MCF 10A (cell line): ENCODE measurements around the gene TMEM201. TPM values are rescaled to one million over a fixed set of nuclear protein-coding genes. Genes with fewer than 3 reads are reported as not detected.

ENCODE experiments used
- BruUV-seq: library from RNA; stranded (reverse); fragments of 400-500 nt; replicated peaks from 2 replicates; lab custom pipeline; 2021; lab: Mats Ljungman, UMichigan
- CTCF ChIA-PET: fragments of 300-600 bp; sonication (Branson Sonifier 250); formaldehyde crosslinking; extraction: SDS; loops from one replicate; lab custom pipeline; 2021; ENCODE audit warnings: antibody characterized with exemption, inconsistent platforms; lab: Yijun Ruan, JAX
- POLR2A ChIA-PET: fragments of 300-600, 350-650 bp; sonication (Branson Sonifier 250); formaldehyde crosslinking; extraction: SDS; loops from one replicate; lab custom pipeline; 2020; ENCODE audit warnings: antibody characterized with exemption, inconsistent platforms; lab: Yijun Ruan, JAX
- DNase-seq: peaks from one replicate; pipeline ENCODE4 v3.0.0-alpha.2; 2018; ENCODE audit not compliant: unreplicated experiment
- H3K27ac Mint-ChIP-seq: one replicate; pipeline ENCODE4 v1.8.0; 2022; ENCODE audit warnings: mild to moderate bottlenecking, low read depth, mixed read lengths; ENCODE audit not compliant: unreplicated experiment
- H3K27me3 Mint-ChIP-seq: one replicate; pipeline ENCODE4 v1.8.0; 2022; ENCODE audit warnings: mixed read lengths; ENCODE audit not compliant: insufficient read depth, unreplicated experiment
- H3K36me3 Mint-ChIP-seq: one replicate; pipeline ENCODE4 v1.8.0; 2022; ENCODE audit warnings: mild to moderate bottlenecking, moderate library complexity, mixed read lengths; ENCODE audit not compliant: insufficient read depth, unreplicated experiment
- H3K4me1 Mint-ChIP-seq: one replicate; pipeline ENCODE4 v1.8.0; 2022; ENCODE audit warnings: mixed read lengths; ENCODE audit not compliant: insufficient read depth, unreplicated experiment
- H3K4me3 Mint-ChIP-seq: one replicate; pipeline ENCODE4 v1.8.0; 2022; ENCODE audit warnings: mild to moderate bottlenecking, moderate library complexity, mixed read lengths; ENCODE audit not compliant: unreplicated experiment
- H3K9me3 Mint-ChIP-seq: one replicate; pipeline ENCODE4 v1.8.0; 2022; ENCODE audit warnings: mixed read lengths; ENCODE audit not compliant: unreplicated experiment
- intact Hi-C: fragments of 100-400 bp; cut with micrococcal nuclease; formaldehyde crosslinking; loops from 2 replicates; pipeline ENCODE4 v1.14.1; 2022
- total RNA-seq: library from RNA; stranded (reverse); gene quantifications from 2 replicates; pipeline ENCODE4 v1.2.3, GENCODE V29; 2022
- TF ChIP-seq, protein P1 (sequence below): fragments of 200-600 bp; IDR thresholded peaks from one replicate; pipeline ENCODE4 v1.8.0; 2022; ENCODE audit warnings: antibody characterized with exemption, mild to moderate bottlenecking; ENCODE audit not compliant: unreplicated experiment

TMEM201 gene
- total RNA-seq, 1 experiment from 2014 or later: 11.1 TPM

DNA sequence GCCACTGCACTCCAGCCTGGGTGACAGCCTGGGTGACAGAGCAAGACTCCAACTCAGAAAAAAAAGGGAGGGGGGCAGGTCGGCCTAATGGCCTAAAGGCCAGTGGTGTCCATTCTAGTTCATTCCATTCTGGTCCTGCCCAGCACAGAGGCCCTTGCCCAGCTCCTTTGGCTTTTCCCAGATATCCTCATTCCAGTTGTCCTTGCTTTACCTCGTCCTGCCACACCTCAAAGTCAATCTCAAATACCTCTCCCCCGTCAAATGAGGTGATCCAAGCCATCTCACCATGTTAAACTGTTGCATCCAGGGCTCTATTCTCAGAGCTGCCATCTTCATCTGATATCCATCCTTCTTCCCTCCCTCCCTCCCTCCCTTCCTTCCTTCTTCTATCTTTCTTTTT, 42.9 kb downstream of the TMEM201 start:
- intact Hi-C loops: no loop called here
- TF ChIP-seq, protein P1, sequence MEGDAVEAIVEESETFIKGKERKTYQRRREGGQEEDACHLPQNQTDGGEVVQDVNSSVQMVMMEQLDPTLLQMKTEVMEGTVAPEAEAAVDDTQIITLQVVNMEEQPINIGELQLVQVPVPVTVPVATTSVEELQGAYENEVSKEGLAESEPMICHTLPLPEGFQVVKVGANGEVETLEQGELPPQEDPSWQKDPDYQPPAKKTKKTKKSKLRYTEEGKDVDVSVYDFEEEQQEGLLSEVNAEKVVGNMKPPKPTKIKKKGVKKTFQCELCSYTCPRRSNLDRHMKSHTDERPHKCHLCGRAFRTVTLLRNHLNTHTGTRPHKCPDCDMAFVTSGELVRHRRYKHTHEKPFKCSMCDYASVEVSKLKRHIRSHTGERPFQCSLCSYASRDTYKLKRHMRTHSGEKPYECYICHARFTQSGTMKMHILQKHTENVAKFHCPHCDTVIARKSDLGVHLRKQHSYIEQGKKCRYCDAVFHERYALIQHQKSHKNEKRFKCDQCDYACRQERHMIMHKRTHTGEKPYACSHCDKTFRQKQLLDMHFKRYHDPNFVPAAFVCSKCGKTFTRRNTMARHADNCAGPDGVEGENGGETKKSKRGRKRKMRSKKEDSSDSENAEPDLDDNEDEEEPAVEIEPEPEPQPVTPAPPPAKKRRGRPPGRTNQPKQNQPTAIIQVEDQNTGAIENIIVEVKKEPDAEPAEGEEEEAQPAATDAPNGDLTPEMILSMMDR: no peak
- no peaks in the 10 kb centered on the region for H3K36me3 Mint-ChIP-seq
- ChIA-PET POLR2A (interaction anchor here (0.6 to 1.2 kb wide), 2 partner anchors 66 to 205 kb away, joined by 3 to 4 read pairs; no protein-coding TSS in a partner anchor), CTCF (interaction anchor here (1.6 kb wide), 1 partner anchor 59 kb away, joined by 4 read pairs; no protein-coding TSS in a partner anchor)
- BruUV-seq: no TSS peak
- no peak overlapping the region for H3K4me3 Mint-ChIP-seq
- no peaks in the 10 kb centered on the region for H3K4me1 Mint-ChIP-seq
- no peak for DNase-seq
- no peaks in the 10 kb centered on the region for H3K9me3 Mint-ChIP-seq
- H3K27ac Mint-ChIP-seq: no peak overlapping the region
- peaks cover under 1% of the 10 kb centered on the region for H3K27me3 Mint-ChIP-seq

DNA sequence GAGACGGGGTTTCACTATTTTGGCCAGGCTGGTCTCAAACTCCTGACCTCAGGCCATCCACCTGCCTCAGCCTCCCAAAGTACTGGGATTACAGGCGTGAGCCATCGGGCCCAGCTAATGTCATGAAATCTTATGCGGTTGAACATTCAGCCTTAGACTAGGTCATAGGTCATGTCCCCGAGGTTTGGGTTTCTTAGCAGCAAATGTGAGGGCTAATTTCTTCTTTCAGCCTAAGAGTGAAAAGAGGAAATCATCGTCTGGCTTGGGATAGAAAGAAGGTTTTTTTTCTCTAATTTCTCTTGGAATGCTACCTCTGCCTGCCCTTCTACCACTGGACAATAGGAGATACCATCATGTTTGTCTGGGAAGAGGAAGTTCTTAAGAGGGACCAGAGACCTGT, 44.8 kb downstream of the TMEM201 start:
- ChIA-PET POLR2A (no interaction called here), CTCF (no interaction called here)
- BruUV-seq: no TSS peak
- Mint-ChIP-seq H3K27me3 (no peaks in the 10 kb centered on the region), H3K36me3 (no peaks in the 10 kb centered on the region), H3K4me1 (no peaks in the 10 kb centered on the region), H3K9me3 (no peaks in the 10 kb centered on the region), H3K4me3 (no peak overlapping the region), H3K27ac (no peak overlapping the region)
- intact Hi-C loops: no loop called here
- TF ChIP-seq, protein P1: no peak
- no peak for DNase-seq

DNA sequence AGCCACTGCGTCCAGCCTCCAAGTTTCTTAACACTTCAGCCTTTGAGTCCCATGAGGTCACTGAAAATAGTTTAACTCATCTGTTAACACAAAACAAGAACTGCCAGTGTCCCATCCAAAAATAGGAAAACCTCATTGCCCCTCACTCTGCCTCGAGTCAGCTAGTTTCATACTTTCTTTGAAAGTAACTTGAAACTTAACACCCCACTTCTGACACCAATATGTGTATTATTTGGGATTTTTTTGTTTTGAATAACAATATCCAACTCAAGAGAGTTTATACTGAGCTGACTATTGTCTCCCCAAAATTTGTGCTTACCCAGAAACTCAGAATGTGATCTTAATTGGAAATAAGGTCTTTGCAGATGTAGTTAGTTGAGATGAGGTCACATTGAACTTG, 45.9 kb downstream of the TMEM201 start:
- no peaks in the 10 kb centered on the region for H3K27me3 Mint-ChIP-seq
- no peaks in the 10 kb centered on the region for H3K4me1 Mint-ChIP-seq
- H3K4me3 Mint-ChIP-seq: no peak overlapping the region
- H3K9me3 Mint-ChIP-seq: no peaks in the 10 kb centered on the region
- TF ChIP-seq, protein P1: no peak
- intact Hi-C loops: no loop called here
- H3K27ac Mint-ChIP-seq: no peak overlapping the region
- no TSS peak for BruUV-seq
- ChIA-PET POLR2A (interaction anchor here (0.7 kb wide), 1 partner anchor 92 kb away, joined by 3 read pairs; no protein-coding TSS in a partner anchor), CTCF (no interaction called here)
- H3K36me3 Mint-ChIP-seq: no peaks in the 10 kb centered on the region
- no peak for DNase-seq

DNA sequence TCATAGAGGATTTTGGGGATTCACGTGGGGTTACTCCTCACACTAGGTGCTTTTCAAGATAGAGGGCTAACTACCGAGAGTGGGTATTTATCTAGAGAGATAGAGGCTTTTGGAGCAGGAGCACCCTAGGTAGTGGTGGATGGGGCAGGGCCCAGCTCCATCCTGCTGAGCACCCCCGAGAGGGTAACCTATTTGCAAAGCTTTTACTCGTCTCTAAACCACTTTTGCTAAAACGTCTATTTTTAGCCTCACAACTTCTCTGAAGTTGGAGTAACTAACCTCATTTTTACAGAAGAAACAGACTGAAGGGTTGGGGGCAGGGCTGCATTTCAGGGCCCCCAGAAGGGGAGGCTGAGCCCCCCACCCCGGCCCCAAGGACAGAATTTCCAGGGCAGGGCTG, 50.5 kb downstream of the TMEM201 start:
- H3K27ac Mint-ChIP-seq: no peak overlapping the region
- TF ChIP-seq, protein P1: no peak
- no peaks in the 10 kb centered on the region for H3K36me3 Mint-ChIP-seq
- no peaks in the 10 kb centered on the region for H3K27me3 Mint-ChIP-seq
- CTCF ChIA-PET: interaction anchor here (1.5 kb wide), 1 partner anchor 12 kb away, joined by 4 read pairs; no protein-coding TSS in a partner anchor
- POLR2A ChIA-PET: interaction anchor here (0.8 kb wide), 1 partner anchor 12 kb away, joined by 3 read pairs; no protein-coding TSS in a partner anchor
- intact Hi-C loops: no loop called here
- DNase-seq: no peak
- peaks cover 5% of the 10 kb centered on the region for H3K4me1 Mint-ChIP-seq
- H3K4me3 Mint-ChIP-seq: no peak overlapping the region
- BruUV-seq: no TSS peak
- no peaks in the 10 kb centered on the region for H3K9me3 Mint-ChIP-seq
